ENCODE measurements around the gene DPP6.

DNA sequence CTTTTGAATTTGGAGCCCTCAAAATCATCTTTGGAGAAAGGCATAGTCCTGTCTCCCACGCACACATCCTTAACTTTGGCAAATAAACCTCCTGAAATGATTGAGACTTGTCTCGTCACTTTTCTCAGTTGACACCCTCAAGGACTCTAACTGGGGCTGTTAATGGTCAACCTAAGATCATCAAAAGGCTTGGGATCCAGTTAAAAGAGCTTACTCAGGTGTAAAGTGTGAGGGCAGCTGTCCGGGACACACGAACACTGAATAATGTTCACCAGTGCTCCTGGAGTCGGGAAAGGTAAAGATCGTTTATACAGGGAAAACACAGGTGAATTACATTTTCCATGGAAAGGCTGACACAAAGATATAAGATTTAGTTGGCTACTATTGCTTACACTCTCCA, 866.1 kb downstream of the DPP6 start:
- TF ChIP-seq, protein P1, sequence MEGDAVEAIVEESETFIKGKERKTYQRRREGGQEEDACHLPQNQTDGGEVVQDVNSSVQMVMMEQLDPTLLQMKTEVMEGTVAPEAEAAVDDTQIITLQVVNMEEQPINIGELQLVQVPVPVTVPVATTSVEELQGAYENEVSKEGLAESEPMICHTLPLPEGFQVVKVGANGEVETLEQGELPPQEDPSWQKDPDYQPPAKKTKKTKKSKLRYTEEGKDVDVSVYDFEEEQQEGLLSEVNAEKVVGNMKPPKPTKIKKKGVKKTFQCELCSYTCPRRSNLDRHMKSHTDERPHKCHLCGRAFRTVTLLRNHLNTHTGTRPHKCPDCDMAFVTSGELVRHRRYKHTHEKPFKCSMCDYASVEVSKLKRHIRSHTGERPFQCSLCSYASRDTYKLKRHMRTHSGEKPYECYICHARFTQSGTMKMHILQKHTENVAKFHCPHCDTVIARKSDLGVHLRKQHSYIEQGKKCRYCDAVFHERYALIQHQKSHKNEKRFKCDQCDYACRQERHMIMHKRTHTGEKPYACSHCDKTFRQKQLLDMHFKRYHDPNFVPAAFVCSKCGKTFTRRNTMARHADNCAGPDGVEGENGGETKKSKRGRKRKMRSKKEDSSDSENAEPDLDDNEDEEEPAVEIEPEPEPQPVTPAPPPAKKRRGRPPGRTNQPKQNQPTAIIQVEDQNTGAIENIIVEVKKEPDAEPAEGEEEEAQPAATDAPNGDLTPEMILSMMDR (conservative IDR thresholded peaks at IDR 0.05; ENCODE audit: low read depth, low read length) = no peak
- TF ChIP-seq EZH2 (IDR thresholded peaks at IDR 0.05; ENCODE audit: borderline replicate concordance, low read depth, low read length, poor library complexity, severe bottlenecking) = no peak

Measured in A673 (cell line).